Smooth muscle cell of the brain vasculature (primary cell): ENCODE results near the gene OR10A4.
"Not testable (repeated sequence)": the region's sequence is repeated elsewhere in the genome, so short reads cannot be mapped to it uniquely, and the experiment has no call there.

Source experiments
- DNase-seq: peaks from one replicate; pipeline ENCODE4 v3.0.0-alpha.2; 2012; ENCODE audit warnings: low read depth, low spot score

Gene OR10A4

GRCh38 chr11:6876325-6876724 lies at the start of gene OR10A4:
OR10A4 (plus strand) TSS chr11:6876625; CDS start chr11:6876648, 23 bp downstream.
- DNase-seq, result no peak

- no peak for DNase-seq
These were observed 48.3 kb upstream of the OR10A4 start for GRCh38 chr11:6828103-6828502.

- DNase-seq, result no peak
These were observed 43.1 kb upstream of the OR10A4 start for GRCh38 chr11:6833356-6833755.

GRCh38 chr11:6834021-6834420 lies 42.4 kb upstream of the OR10A4 start:
- DNase-seq, result no peak

- DNase-seq, result no peak
These were observed 34.7 kb upstream of the OR10A4 start for GRCh38 chr11:6841694-6842093.

GRCh38 chr11:6843670-6844069 lies 32.8 kb upstream of the OR10A4 start:
- no peak for DNase-seq

- DNase-seq, result no peak
These were observed 32.1 kb upstream of the OR10A4 start for GRCh38 chr11:6844356-6844755.

GRCh38 chr11:6845383-6845782 lies 31.0 kb upstream of the OR10A4 start, which contains the start of gene OR10A5:
OR10A5 (plus strand) TSS chr11:6845683; CDS start chr11:6845683, 0 bp downstream.
- no peak for DNase-seq

GRCh38 chr11:6850526-6850925 lies 25.9 kb upstream of the OR10A4 start:
- DNase-seq, result no peak

GRCh38 chr11:6854801-6855200 lies 21.6 kb upstream of the OR10A4 start:
- not testable (repeated sequence) for DNase-seq

- no peak for DNase-seq
These were observed 20.4 kb upstream of the OR10A4 start for GRCh38 chr11:6855971-6856541.

- no peak for DNase-seq
These were observed 19.6 kb upstream of the OR10A4 start for GRCh38 chr11:6856871-6857270.

GRCh38 chr11:6862961-6863360 lies 13.5 kb upstream of the OR10A4 start, which contains the start of gene OR10A2:
OR10A2 (plus strand) TSS chr11:6863057; CDS start chr11:6869755, 6,698 bp downstream.
- DNase-seq, result no peak

- no peak for DNase-seq
These were observed 12.0 kb upstream of the OR10A4 start for GRCh38 chr11:6864438-6864837.

GRCh38 chr11:6871278-6871677 lies 5.1 kb upstream of the OR10A4 start:
- no peak for DNase-seq

GRCh38 chr11:6875761-6876160 lies 664 bp upstream of the OR10A4 start:
- DNase-seq, result no peak

GRCh38 chr11:6876914-6877313 lies 489 bp downstream of the OR10A4 start:
- DNase-seq, result no peak

- no peak for DNase-seq
These were observed 6.3 kb downstream of the OR10A4 start for GRCh38 chr11:6882751-6883150.

GRCh38 chr11:6887711-6888110 lies 11.3 kb downstream of the OR10A4 start:
- not testable (repeated sequence) for DNase-seq

- no peak for DNase-seq
These were observed 12.4 kb downstream of the OR10A4 start for GRCh38 chr11:6888830-6889229.

- DNase-seq, result no peak
These were observed 13.4 kb downstream of the OR10A4 start for GRCh38 chr11:6889835-6890234.

GRCh38 chr11:6892400-6892799 lies 16.0 kb downstream of the OR10A4 start, which contains the start of gene OR2D2:
OR2D2 (minus strand) TSS chr11:6892500; CDS start chr11:6892500, 0 bp downstream.
- no peak for DNase-seq

GRCh38 chr11:6894097-6894496 lies 17.7 kb downstream of the OR10A4 start:
- DNase-seq, result no peak

GRCh38 chr11:6895010-6895409 lies 18.6 kb downstream of the OR10A4 start:
- DNase-seq, result no peak
